ENCODE results near the gene PRAC2. TPM values are rescaled to one million over a fixed set of nuclear protein-coding genes. Genes with fewer than 3 reads are reported as not detected.

The PRAC2 gene
- total RNA-seq: not detected

DNA sequence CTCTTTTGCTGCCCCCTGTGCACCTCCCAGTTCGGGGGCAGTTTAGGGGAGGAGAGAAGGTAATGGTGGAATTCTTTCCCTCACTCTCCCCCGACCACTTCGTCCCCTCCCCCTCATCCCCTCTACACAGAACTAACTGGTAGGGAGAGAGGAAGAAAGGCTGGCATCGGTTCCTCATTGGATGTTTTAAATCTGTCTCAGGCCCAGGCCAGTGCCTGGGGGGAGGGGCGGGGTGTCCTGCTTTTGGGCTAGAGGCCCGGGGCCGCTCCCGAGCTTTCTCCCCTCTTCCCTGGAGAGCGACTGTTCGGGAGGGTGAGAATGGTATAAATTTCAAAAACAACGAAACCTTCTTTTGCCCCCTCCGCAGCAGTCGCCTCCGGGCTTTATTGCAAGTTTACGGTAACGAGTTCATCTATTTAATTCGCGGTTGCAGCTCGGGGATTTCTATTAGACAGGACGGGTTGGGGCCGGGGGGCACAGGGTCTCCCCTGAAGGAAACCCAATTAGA, at the start of gene PRAC2:
PRAC2 (plus strand) TSS at position 271 of the 508 bp plus-strand sequence. CDS start 1,226 bp downstream, outside the sequence.
- ChIA-PET CTCF (interaction anchor here (0.9 to 4.8 kb wide), 24 partner anchors 8 to 309 kb away, joined by 3 to 67 read pairs (median 8); partner anchors contain the start of genes ATP5MC1 and HOXB9), POLR2A (no interaction called here)
- Mint-ChIP-seq H3K9me3 (ENCODE audit: insufficient read depth) (no peaks in the 10 kb centered on the region), H3K4me3 (peak within 1 kb of the TSS; percentile 43), H3K27ac (no peak within 1 kb of the TSS), H3K27me3 (ENCODE audit: low read depth) (peaks cover 92% of the 10 kb centered on the region), H3K36me3 (ENCODE audit: low read depth) (peaks cover 4% of the 10 kb centered on the region), H3K4me1 (ENCODE audit: low read depth) (peaks cover 43% of the 10 kb centered on the region)
- no peak for ATAC-seq
- no peak for DNase-seq

- ChIA-PET CTCF (interaction anchor here (1.4 to 4.4 kb wide), 5 partner anchors 27 to 355 kb away, joined by 6 to 35 read pairs (median 9); no protein-coding TSS in a partner anchor), POLR2A (no interaction called here)
- Mint-ChIP-seq H3K36me3 (ENCODE audit: low read depth) (no peaks in the 10 kb centered on the region), H3K9me3 (ENCODE audit: insufficient read depth) (no peaks in the 10 kb centered on the region), H3K27me3 (ENCODE audit: low read depth) (peaks cover 52% of the 10 kb centered on the region), H3K4me1 (ENCODE audit: low read depth) (peaks cover 2% of the 10 kb centered on the region), H3K27ac (no peak overlapping the region), H3K4me3 (no peak overlapping the region)
- DNase-seq (no peak), ATAC-seq (no peak)
Measured at GRCh38 chr17:48676963-48677558, 45.9 kb upstream of the PRAC2 start.

DNA sequence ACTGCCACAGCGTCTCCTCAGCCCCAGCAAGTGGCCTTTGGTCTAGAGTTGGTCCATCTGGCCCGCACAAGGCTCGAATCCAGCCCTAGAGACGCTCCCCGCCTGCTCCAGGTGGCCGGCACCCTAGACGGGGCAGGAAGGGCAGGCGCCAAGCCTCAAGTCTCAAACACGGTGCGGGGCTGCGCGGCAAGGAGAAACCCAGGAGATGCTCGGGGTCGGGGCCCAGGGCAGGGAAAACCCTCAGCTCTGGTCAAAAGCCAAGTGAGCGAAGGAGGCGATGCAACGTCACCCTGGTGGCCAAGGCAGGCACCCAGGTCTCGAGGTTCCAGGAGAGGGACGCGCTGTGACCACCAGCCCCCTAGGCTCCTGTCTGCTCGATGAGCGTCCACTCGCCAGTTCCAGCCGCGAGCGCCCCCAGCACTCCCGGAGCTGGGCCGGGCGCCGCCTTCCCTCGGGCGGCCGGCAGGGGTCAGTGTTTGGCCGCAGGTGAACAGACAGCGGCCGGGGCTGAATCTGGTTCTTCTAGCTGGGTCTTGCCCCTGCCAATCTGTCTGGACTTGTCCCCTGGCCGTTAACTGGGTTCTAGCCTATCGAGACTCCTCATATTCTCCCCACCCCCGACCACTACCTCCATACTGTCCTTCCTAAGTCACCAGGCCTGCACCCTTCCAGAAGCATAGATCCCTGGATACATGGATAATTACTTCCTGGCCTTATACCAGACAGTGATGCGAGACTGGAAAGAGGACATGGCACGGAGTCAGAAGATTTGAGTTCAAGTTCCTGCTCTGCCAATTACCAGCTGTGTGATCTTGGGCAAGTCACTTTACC, 44.6 kb upstream of the PRAC2 start:
- ChIA-PET CTCF (interaction anchor here (0.6 to 4.4 kb wide), 80 partner anchors 8 to 599 kb away, joined by 3 to 78 read pairs (median 5); partner anchors contain the start of genes ATP5MC1, HOXB13, HOXB9 and PRAC1), POLR2A (no interaction called here)
- peak; percentile 96 for ATAC-seq
- no peaks in the 10 kb centered on the region for H3K9me3 Mint-ChIP-seq (ENCODE audit: insufficient read depth)
- no peak overlapping the region for H3K27ac Mint-ChIP-seq
- no peak overlapping the region for H3K4me3 Mint-ChIP-seq
- peaks cover 54% of the 10 kb centered on the region for H3K27me3 Mint-ChIP-seq (ENCODE audit: low read depth)
- DNase-seq: peak; percentile 76
- H3K4me1 Mint-ChIP-seq (ENCODE audit: low read depth): peaks cover 2% of the 10 kb centered on the region
- H3K36me3 Mint-ChIP-seq (ENCODE audit: low read depth): no peaks in the 10 kb centered on the region

GRCh38 chr17:48679385-48680096, 43.4 kb upstream of the PRAC2 start:
- Mint-ChIP-seq H3K27me3 (ENCODE audit: low read depth) (peaks cover 55% of the 10 kb centered on the region), H3K4me3 (no peak overlapping the region), H3K4me1 (ENCODE audit: low read depth) (peaks cover 2% of the 10 kb centered on the region), H3K27ac (no peak overlapping the region), H3K9me3 (ENCODE audit: insufficient read depth) (no peaks in the 10 kb centered on the region), H3K36me3 (ENCODE audit: low read depth) (no peaks in the 10 kb centered on the region)
- ChIA-PET CTCF (interaction anchor here (0.6 to 4.4 kb wide), 70 partner anchors 8 to 601 kb away, joined by 3 to 78 read pairs (median 5); partner anchors contain the start of genes ATP5MC1, HOXB13, HOXB9 and PRAC1), POLR2A (no interaction called here)
- ATAC-seq: no peak
- DNase-seq: no peak

DNA sequence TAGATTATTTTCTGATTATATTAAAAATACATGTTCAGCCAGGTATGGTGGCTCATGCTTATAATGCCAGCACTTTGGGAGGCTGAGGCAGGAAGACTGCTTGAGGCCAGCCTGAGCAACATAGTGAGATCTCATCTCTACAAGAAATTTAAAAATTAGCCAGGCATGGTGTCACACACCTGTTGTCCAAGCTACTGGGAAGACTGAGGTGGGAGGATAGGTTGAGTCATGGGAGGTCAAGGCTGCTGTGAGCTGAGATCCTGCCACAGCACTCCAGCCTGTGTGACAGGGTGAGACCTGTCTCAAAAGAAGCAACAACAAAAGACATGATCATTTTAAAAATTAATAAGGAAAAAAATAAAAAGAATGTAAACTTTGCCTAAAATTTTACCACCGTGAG, 41.4 kb upstream of the PRAC2 start:
- ATAC-seq: no peak
- CTCF ChIA-PET: interaction anchor here (0.9 to 1.4 kb wide), 4 partner anchors 10 to 351 kb away, joined by 3 to 5 read pairs (median 4); no protein-coding TSS in a partner anchor
- no peaks in the 10 kb centered on the region for H3K36me3 Mint-ChIP-seq (ENCODE audit: low read depth)
- H3K9me3 Mint-ChIP-seq (ENCODE audit: insufficient read depth): no peaks in the 10 kb centered on the region
- peaks cover 2% of the 10 kb centered on the region for H3K4me1 Mint-ChIP-seq (ENCODE audit: low read depth)
- peaks cover 47% of the 10 kb centered on the region for H3K27me3 Mint-ChIP-seq (ENCODE audit: low read depth)
- H3K4me3 Mint-ChIP-seq: no peak overlapping the region
- H3K27ac Mint-ChIP-seq: no peak overlapping the region
- POLR2A ChIA-PET: no interaction called here
- no peak for DNase-seq

GRCh38 chr17:48690655-48691054, 32.3 kb upstream of the PRAC2 start:
- POLR2A ChIA-PET: no interaction called here
- ATAC-seq: no peak
- no peak for DNase-seq
- H3K4me1 Mint-ChIP-seq (ENCODE audit: low read depth): no peaks in the 10 kb centered on the region
- H3K4me3 Mint-ChIP-seq: no peak overlapping the region
- H3K27ac Mint-ChIP-seq: no peak overlapping the region
- CTCF ChIA-PET: interaction anchor here (5.0 kb wide), 1 partner anchor 11 kb away, joined by 33 read pairs; no protein-coding TSS in a partner anchor
- peaks cover 15% of the 10 kb centered on the region for H3K27me3 Mint-ChIP-seq (ENCODE audit: low read depth)
- no peaks in the 10 kb centered on the region for H3K36me3 Mint-ChIP-seq (ENCODE audit: low read depth)
- H3K9me3 Mint-ChIP-seq (ENCODE audit: insufficient read depth): no peaks in the 10 kb centered on the region

- no peaks in the 10 kb centered on the region for H3K9me3 Mint-ChIP-seq (ENCODE audit: insufficient read depth)
- no peaks in the 10 kb centered on the region for H3K36me3 Mint-ChIP-seq (ENCODE audit: low read depth)
- ChIA-PET POLR2A (no interaction called here), CTCF (interaction anchor here (1.0 to 1.8 kb wide), 2 partner anchors 13 to 187 kb away, joined by 5 to 6 read pairs; no protein-coding TSS in a partner anchor)
- H3K27me3 Mint-ChIP-seq (ENCODE audit: low read depth): peaks cover 22% of the 10 kb centered on the region
- H3K27ac Mint-ChIP-seq: no peak overlapping the region
- no peak overlapping the region for H3K4me3 Mint-ChIP-seq
- DNase-seq (no peak), ATAC-seq (no peak)
- no peaks in the 10 kb centered on the region for H3K4me1 Mint-ChIP-seq (ENCODE audit: low read depth)
Measured at GRCh38 chr17:48692049-48692448, 30.9 kb upstream of the PRAC2 start.

DNA sequence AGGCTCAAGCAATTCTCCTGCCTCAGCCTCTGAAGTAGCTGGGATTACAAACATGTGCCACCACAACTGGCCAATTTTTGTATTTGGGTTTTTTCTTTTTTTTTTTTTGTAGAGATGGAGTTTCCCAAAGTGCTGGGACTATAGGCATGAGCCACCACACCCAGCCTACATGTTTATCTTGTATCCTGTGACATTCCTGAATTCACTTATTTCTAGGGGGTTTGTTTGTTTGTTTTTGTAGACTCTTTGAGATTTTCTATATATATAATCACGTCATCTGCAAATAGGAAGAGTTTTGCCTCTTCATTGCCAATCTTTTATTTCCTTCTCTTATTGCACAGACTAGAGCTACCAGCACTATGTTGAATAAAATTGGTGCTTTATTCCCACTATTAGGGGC, 29.8 kb upstream of the PRAC2 start:
- DNase-seq (no peak), ATAC-seq (no peak)
- no peaks in the 10 kb centered on the region for H3K4me1 Mint-ChIP-seq (ENCODE audit: low read depth)
- ChIA-PET CTCF (interaction anchor here (1.0 to 3.4 kb wide), 3 partner anchors 14 to 186 kb away, joined by 5 to 12 read pairs (median 6); no protein-coding TSS in a partner anchor), POLR2A (no interaction called here)
- H3K9me3 Mint-ChIP-seq (ENCODE audit: insufficient read depth): no peaks in the 10 kb centered on the region
- no peak overlapping the region for H3K27ac Mint-ChIP-seq
- H3K36me3 Mint-ChIP-seq (ENCODE audit: low read depth): no peaks in the 10 kb centered on the region
- H3K27me3 Mint-ChIP-seq (ENCODE audit: low read depth): peaks cover 27% of the 10 kb centered on the region
- H3K4me3 Mint-ChIP-seq: no peak overlapping the region

- Mint-ChIP-seq H3K27me3 (ENCODE audit: low read depth) (peaks cover 55% of the 10 kb centered on the region), H3K9me3 (ENCODE audit: insufficient read depth) (no peaks in the 10 kb centered on the region), H3K36me3 (ENCODE audit: low read depth) (no peaks in the 10 kb centered on the region), H3K4me3 (no peak overlapping the region), H3K4me1 (ENCODE audit: low read depth) (no peaks in the 10 kb centered on the region), H3K27ac (no peak overlapping the region)
- no peak for DNase-seq
- POLR2A ChIA-PET: no interaction called here
- no peak for ATAC-seq
- CTCF ChIA-PET: interaction anchor here (5.3 kb wide), 1 partner anchor 23 kb away, joined by 35 read pairs; no protein-coding TSS in a partner anchor
Measured at GRCh38 chr17:48701864-48702532, 21.0 kb upstream of the PRAC2 start.

- Mint-ChIP-seq H3K27ac (no peak overlapping the region), H3K4me3 (no peak overlapping the region), H3K4me1 (ENCODE audit: low read depth) (no peaks in the 10 kb centered on the region), H3K36me3 (ENCODE audit: low read depth) (no peaks in the 10 kb centered on the region), H3K9me3 (ENCODE audit: insufficient read depth) (no peaks in the 10 kb centered on the region), H3K27me3 (ENCODE audit: low read depth) (peaks cover 63% of the 10 kb centered on the region)
- CTCF ChIA-PET: interaction anchor here (0.7 to 5.3 kb wide), 7 partner anchors 19 to 180 kb away, joined by 3 to 35 read pairs (median 5); partner anchors contain the start of genes HOXB8 and PRAC2
- no peak for DNase-seq
- ATAC-seq: no peak
- POLR2A ChIA-PET: no interaction called here
Measured at GRCh38 chr17:48704361-48705248, 18.4 kb upstream of the PRAC2 start.

Data from activated CD8-positive, alpha-beta T cell treated with anti-CD3 and anti-CD28 coated beads, Interleukin-2, amount 10 ng/mL, durations not matched to agents 7 days and 5 days (primary cell).